Germinal center (tissue), 1 donor: ENCODE measurements around the gene PRPS1.
"Not testable (repeated sequence)": the region's sequence is repeated elsewhere in the genome, so short reads cannot be mapped to it uniquely, and the experiment has no call there.

Source experiments
- DNase-seq: peaks from one replicate; pipeline ENCODE4 v3.0.0; 2012; ENCODE audit warnings: mixed read lengths, low spot score

The PRPS1 gene

GRCh38 chrX:107675365-107675654 is 47.0 kb downstream of the PRPS1 start:
- DNase-seq: no peak

DNA sequence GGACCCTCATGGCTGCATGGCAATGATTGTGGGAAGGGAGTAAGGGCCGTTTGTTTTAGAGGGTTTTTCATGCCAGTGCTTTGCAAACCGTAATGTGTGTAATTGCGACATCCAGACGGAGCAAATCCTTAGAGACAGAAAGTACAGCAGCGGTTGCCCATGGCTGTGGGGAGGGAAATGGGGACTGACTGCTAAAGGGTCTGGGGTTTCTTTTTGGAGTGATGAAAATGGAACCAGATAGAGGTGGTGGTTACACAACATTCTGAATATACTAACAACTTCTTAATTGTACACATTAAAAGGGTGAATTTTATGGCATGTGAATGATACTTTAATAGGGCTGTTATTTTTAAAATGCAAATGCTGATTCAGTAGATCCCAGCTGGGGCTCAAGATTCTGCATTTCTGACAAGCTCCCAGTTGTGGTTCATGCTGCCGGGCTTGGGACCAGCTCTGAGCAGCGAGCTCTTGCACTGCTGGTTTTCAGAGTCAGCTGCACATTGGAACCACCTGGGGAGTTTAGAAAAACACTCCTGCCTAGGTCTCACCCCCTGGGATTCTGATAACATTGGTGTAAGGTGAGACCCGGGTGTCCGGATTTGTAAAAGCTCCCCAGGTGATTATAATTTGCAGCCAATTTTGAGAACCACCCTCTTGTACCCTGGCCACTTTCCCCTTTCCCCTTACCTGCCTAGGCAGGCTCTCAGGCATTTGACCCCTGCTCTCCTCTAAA is 47.7 kb downstream of the PRPS1 start:
- DNase-seq: no peak

GRCh38 chrX:107676559-107677378 is 48.5 kb downstream of the PRPS1 start:
- no peak for DNase-seq

DNA sequence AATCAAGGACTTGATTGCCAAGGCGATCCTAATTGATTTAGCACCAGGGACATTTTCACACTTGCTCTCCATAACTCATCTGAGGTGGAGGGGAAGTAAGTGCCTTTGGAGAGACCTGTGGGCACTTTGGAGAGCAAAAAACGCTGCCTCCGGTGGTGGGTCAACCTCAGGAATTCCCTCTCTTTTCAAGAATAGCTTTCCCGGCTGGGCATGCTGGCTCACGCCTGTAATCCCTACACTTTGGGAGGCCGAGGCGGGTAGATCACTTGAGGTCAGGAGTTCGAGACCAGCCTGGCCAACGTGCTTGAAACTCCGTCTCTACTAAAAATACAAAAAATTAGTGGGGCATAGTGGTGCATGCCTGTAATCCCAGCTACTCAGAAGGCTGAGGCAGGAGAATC is 49.2 kb downstream of the PRPS1 start:
- DNase-seq: no peak

GRCh38 chrX:107677909-107678308 is 49.6 kb downstream of the PRPS1 start:
- DNase-seq: no peak

DNA sequence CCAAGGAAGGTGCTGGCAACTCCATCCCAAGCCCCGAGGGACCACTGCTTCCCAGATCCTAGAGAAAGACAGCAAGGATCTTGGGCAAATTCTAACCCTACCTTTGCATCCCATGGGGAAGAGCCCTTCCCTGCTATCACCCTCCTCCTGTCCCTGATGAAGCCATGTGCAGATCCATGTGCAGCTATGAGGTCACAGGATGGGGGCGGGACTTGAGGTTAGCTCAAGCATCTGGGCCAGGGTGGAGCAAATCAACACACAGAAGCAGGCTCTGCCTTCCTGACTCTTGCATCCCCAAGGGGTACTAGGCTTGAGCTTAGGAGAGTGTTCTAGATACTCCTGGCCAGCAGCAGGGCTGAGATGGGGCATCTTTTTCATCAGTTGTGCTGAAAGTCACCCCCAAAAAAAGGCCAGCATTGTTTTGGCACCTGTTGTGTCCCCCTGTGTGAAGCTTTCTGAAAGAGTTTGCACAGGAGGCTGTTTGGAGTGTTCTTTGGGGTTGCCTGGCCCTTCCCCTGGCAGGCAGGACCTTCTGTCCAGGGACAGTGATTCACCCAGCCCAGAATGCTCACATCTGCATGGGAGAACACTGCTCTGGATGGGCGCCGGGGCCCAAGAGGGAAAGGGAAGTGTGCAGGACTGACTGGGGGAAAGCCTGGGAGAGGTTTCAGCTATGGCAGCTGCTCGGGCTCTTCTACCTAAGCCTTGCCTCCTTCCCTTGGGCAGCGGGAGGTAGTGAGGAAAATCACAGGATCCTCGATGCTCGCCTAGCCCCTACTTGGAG is 50.8 kb downstream of the PRPS1 start:
- DNase-seq: no peak

DNA sequence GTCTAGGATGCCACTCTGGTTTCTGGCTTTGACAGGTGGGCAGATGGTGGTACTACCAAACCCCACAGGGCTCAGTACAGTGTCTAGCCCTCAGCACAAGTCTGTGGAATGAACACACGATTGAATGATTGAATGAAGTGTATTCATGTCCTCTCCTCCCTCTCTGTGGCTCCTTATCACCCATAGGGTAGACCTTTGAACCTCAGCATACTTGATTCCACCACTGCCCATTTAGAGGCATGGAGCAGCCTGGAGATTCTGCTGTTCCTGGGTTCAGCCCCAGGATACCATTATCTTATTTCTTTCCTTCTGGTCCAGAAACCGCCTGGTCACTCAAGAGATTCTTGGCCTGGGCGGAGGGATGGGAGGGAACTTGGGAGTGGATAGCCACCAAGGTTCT is 53.9 kb downstream of the PRPS1 start:
- DNase-seq: no peak

DNA sequence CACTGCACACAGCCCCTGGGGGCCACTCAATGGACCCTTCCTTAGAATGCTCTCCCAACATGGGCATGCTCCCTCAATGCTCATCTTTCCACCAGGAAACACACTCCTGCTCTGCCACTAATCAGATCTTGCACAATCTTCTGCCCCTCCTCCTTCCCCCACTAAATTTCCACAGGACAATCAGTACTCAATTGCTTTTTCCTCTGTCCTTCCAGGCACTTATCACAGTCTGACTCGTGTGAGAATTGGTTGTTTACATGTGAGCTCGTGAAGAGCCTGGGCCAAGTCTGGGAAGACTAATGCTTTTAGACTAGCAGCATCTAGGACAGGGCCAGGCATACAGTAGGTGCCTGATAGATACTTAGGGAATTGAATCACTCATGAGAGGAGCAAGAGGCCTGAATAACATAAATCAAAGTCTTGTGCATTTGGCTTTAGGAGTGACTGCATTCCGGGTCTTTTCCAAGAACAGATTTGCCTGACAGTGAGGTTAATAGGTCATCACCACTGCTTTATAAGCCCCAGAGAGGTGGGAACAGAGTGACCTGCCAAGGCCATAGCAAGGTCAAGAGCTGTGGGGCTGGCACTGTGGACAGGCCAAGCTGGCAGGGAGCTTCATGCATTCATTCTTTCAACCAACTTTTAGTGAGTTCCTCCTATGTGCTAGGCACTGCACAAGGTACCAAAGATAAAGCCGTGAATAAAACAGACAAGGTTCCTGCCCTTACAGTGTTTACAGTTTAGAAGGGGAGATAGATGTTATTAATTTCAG is 55.0 kb downstream of the PRPS1 start:
- DNase-seq: no peak

DNA sequence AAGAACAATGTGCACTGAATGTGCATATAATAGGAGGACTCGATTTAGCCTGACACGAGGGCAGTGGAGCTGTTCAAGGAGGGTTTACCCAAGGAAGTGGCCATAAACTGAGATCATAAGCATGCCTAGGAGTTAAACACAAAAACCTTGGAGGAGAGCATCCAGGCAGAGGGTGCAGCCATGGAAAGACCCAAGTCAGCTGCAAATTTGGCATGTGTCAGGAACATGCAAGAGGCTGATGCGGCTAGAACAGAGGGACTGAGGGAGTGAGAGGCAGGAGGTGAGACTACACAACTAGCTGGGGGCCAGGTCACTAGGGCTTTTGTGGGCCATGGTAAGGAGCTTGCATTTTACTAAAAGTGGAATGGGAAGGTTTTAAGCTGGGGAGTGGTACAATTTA is 55.6 kb downstream of the PRPS1 start:
- DNase-seq: no peak

GRCh38 chrX:107684956-107685385 is 56.7 kb downstream of the PRPS1 start:
- DNase-seq: no peak

DNA sequence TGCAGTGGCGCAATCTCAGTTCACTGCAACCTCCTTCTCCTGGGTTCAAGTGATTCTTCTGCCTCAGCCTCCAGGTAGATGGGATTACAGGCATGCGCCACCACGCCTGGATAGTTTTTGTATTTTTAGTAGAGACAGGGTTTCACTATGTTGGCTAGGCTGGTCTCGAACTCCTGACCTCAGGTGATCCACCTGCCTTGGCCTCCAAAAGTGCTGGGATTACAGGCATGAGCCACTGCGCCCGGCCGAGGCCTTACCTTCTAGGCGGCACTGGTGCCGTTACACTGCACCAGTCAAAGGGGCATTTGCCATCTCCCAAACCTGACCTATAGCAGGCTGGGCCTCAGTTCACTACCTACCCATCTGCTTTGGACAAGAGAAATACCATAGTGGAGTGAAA is 57.3 kb downstream of the PRPS1 start:
- DNase-seq: not testable (repeated sequence)

DNA sequence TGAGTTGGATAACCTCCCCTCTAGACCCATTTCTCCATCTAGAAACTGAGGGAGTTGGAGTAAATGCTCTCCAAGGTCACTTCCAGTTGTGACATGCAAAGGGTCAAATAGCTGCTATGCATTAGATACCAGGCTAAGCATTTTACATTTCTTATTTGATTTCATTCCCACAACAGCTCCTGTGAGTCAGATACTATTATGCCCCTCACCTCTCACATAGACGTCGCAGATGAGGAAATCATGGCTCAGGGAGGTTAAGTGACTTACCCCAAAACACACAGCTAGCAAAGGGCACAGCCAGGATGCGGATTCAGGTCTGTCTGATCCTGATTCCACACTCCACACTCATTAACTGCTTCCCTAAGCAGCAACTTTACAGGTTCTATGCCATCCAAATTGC is 57.7 kb downstream of the PRPS1 start:
- DNase-seq: no peak

- no peak for DNase-seq
These were observed 58.5 kb downstream of the PRPS1 start for GRCh38 chrX:107686792-107687191.

GRCh38 chrX:107687445-107687844 is 59.1 kb downstream of the PRPS1 start:
- no peak for DNase-seq

DNA sequence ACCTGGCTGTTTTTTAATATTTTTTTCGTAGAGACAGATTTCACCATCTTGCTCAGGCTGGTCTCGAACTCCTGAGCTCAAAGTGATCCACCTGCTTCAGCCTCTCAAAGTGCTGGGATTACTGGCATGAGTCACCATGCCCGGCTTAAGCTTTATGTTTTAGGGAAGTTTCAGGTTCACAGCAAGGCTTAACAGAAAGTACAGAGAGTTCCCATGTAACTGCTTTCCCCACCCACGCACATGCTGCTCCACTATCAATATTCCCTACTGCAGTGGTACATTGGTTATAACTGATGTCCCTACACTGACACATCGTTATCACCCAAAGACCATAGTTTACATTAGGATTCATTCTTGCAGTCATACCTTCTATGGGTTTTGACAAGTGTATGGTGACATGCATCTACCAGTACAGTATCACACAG is 62.7 kb downstream of the PRPS1 start:
- DNase-seq: no peak

- DNase-seq: no peak
These were observed 71.3 kb downstream of the PRPS1 start for GRCh38 chrX:107699616-107700015.

GRCh38 chrX:107700317-107700774 is 72.0 kb downstream of the PRPS1 start:
- DNase-seq: no peak
